DMS153 treated with DMSO at 0.1 percent for 48 hours (cell line): ENCODE results near the gene SPATA13.

ENCODE experiments used
- DNase-seq: peaks from one replicate; lab custom pipeline; 2025; ENCODE audit not compliant: unreplicated experiment; lab: John Stamatoyannopoulos, UW

The SPATA13 gene

GRCh38 chr13:24276306-24276705 is 115.8 kb downstream of the SPATA13 start:
- DNase-seq: no peak

- no peak for DNase-seq
Observed at GRCh38 chr13:24276861-24277260, 116.3 kb downstream of the SPATA13 start.

GRCh38 chr13:24277761-24278160 is 117.2 kb downstream of the SPATA13 start:
- no peak for DNase-seq

- DNase-seq: no peak
Observed at GRCh38 chr13:24279327-24280110, 119.0 kb downstream of the SPATA13 start.

- no peak for DNase-seq
Observed at GRCh38 chr13:24280720-24281119, 120.2 kb downstream of the SPATA13 start.

- no peak for DNase-seq
Observed at GRCh38 chr13:24281188-24282008, 120.9 kb downstream of the SPATA13 start.

GRCh38 chr13:24282256-24282655 is 121.7 kb downstream of the SPATA13 start:
- no peak for DNase-seq

- DNase-seq: no peak
Observed at GRCh38 chr13:24284889-24285565, 124.5 kb downstream of the SPATA13 start.

GRCh38 chr13:24286624-24287023 is 126.1 kb downstream of the SPATA13 start:
- DNase-seq: no peak

GRCh38 chr13:24287748-24288287 is 127.3 kb downstream of the SPATA13 start:
- DNase-seq: no peak

- DNase-seq: no peak
Observed at GRCh38 chr13:24288870-24289269, 128.3 kb downstream of the SPATA13 start.

- DNase-seq: no peak
Observed at GRCh38 chr13:24290280-24290932, 129.9 kb downstream of the SPATA13 start.

- no peak for DNase-seq
Observed at GRCh38 chr13:24292481-24292880, 132.0 kb downstream of the SPATA13 start.

GRCh38 chr13:24293746-24294145 is 133.2 kb downstream of the SPATA13 start:
- DNase-seq: no peak

GRCh38 chr13:24299488-24300114 is 139.1 kb downstream of the SPATA13 start:
- DNase-seq: no peak

GRCh38 chr13:24301434-24301833 is 140.9 kb downstream of the SPATA13 start:
- no peak for DNase-seq

- no peak for DNase-seq
Observed at GRCh38 chr13:24301911-24302310, 141.4 kb downstream of the SPATA13 start.

- DNase-seq: no peak
Observed at GRCh38 chr13:24304620-24305019, 144.1 kb downstream of the SPATA13 start.

GRCh38 chr13:24306632-24307031 is 146.1 kb downstream of the SPATA13 start:
- DNase-seq: no peak
